Smooth muscle cell (in vitro differentiated cells): Measurements from ENCODE around the gene TCP11. TPM values are rescaled to one million over a fixed set of nuclear protein-coding genes. Genes with fewer than 3 reads are reported as not detected.

Experiments used
- DNase-seq: peaks from one replicate; lab custom pipeline; 2025; ENCODE audit not compliant: unreplicated experiment; lab: John Stamatoyannopoulos, UW
- H2AFZ ChIP-seq: fragments of 200-600 bp; sonication (generic); 2 replicates; pipeline ENCODE4 v1.6.0; 2016; ENCODE audit warnings: antibody characterized with exemption, low read depth, mild to moderate bottlenecking
- H3F3A ChIP-seq: fragments of 200-600 bp; sonication (generic); 2 replicates; pipeline ENCODE4 v1.6.0; 2017; ENCODE audit warnings: antibody characterized with exemption, low read depth
- H3K27ac ChIP-seq: fragments of 200-600 bp; sonication (generic); 2 replicates; pipeline ENCODE4 v1.5.1; 2016; ENCODE audit warnings: low read depth, mild to moderate bottlenecking
- H3K27me3 ChIP-seq: fragments of 200-600 bp; sonication (generic); 2 replicates; pipeline ENCODE4 v1.6.1; 2016; ENCODE audit warnings: low read depth, mild to moderate bottlenecking
- H3K36me3 ChIP-seq: fragments of 200-600 bp; sonication (generic); 2 replicates; pipeline ENCODE4 v1.5.1; 2016; ENCODE audit warnings: low read depth
- H3K4me1 ChIP-seq: fragments of 200-600 bp; sonication (generic); 2 replicates; pipeline ENCODE4 v1.5.1; 2016; ENCODE audit warnings: low read depth
- H3K4me2 ChIP-seq: fragments of 200-600 bp; sonication (generic); 2 replicates; pipeline ENCODE4 v1.6.0; 2016; ENCODE audit warnings: mild to moderate bottlenecking
- H3K4me3 ChIP-seq: fragments of 200-600 bp; sonication (generic); 2 replicates; pipeline ENCODE4 v1.5.1; 2016; ENCODE audit warnings: mild to moderate bottlenecking
- H3K79me2 ChIP-seq: fragments of 200-600 bp; sonication (generic); 2 replicates; pipeline ENCODE4 v1.6.0; 2016; ENCODE audit warnings: low read depth, mild to moderate bottlenecking
- H3K9ac ChIP-seq: fragments of 200-600 bp; sonication (generic); 2 replicates; pipeline ENCODE4 v1.6.0; 2016; ENCODE audit warnings: low read depth
- H3K9me3 ChIP-seq: fragments of 200-600 bp; sonication (generic); replicated peaks from 2 replicates; pipeline ENCODE4 v1.5.1; 2016; ENCODE audit warnings: low read depth
- H4K20me1 ChIP-seq: fragments of 200-600 bp; sonication (generic); 2 replicates; pipeline ENCODE4 v1.6.0; 2016; ENCODE audit warnings: low read depth
- WGBS: methylation state at CpG from one replicate; pipeline ENCODE4 v1.1.7; 2016; ENCODE audit warnings: low lambda C conversion rate; 5-methylcytosine and 5-hydroxymethylcytosine counted together
- polyA plus RNA-seq: library from polyadenylated mRNA; unstranded; fragments of >200 nt; fragmentation: Nextera tagmentation; extraction: Ambion mirVana; gene quantifications from 2 replicates; pipeline ENCODE4 v1.2.1, GENCODE V29; 2016
- total RNA-seq: library from RNA; depleted of rRNA; stranded (reverse); fragments of >200 nt; gene quantifications from 2 replicates; pipeline ENCODE4 v1.2.3, GENCODE V29; 2014
- TF ChIP-seq, protein P1 (sequence below): fragments of 200-600 bp; sonication (generic); IDR thresholded peaks from 2 replicates; pipeline ENCODE4 v1.5.1; 2017; ENCODE audit warnings: borderline replicate concordance, mild to moderate bottlenecking, antibody characterized with exemption; ENCODE audit not compliant: insufficient read depth, poor library complexity, severe bottlenecking

TCP11 gene
- total and polyA plus RNA-seq, 2 experiments from 2014 or later: 0.64 TPM; not detected in 1

DNA sequence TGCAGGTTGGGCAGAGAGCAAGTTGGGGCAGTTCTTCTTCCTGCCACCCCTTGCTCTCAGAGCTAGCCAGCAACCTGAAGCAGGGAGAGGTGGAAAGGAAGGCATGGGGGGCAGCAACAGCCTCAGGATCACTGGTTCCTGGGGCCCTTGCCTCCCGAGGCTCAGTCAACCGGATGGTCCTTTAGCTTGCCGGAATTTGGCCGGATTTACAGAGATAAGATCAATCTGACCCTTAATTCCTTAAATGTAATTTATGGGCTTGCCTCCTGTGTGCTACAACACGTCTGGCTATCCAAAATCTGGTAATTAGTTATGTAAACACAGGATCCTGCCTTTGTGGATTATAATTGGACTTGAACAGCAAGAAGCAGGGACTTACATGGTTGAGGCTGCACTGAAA, 19.5 kb upstream of the TCP11 start:
- H3K4me3 ChIP-seq: no peak overlapping the region
- no peaks in the 10 kb centered on the region for H4K20me1 ChIP-seq
- H3K36me3 ChIP-seq: no peaks in the 10 kb centered on the region
- no peaks in the 10 kb centered on the region for H3K9me3 ChIP-seq
- TF ChIP-seq, protein P1, sequence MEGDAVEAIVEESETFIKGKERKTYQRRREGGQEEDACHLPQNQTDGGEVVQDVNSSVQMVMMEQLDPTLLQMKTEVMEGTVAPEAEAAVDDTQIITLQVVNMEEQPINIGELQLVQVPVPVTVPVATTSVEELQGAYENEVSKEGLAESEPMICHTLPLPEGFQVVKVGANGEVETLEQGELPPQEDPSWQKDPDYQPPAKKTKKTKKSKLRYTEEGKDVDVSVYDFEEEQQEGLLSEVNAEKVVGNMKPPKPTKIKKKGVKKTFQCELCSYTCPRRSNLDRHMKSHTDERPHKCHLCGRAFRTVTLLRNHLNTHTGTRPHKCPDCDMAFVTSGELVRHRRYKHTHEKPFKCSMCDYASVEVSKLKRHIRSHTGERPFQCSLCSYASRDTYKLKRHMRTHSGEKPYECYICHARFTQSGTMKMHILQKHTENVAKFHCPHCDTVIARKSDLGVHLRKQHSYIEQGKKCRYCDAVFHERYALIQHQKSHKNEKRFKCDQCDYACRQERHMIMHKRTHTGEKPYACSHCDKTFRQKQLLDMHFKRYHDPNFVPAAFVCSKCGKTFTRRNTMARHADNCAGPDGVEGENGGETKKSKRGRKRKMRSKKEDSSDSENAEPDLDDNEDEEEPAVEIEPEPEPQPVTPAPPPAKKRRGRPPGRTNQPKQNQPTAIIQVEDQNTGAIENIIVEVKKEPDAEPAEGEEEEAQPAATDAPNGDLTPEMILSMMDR: no peak
- H3K4me1 ChIP-seq: peaks cover 4% of the 10 kb centered on the region
- H3K79me2 ChIP-seq: no peaks in the 10 kb centered on the region
- H3K27me3 ChIP-seq: no peaks in the 10 kb centered on the region
- H3K9ac ChIP-seq: no peak overlapping the region
- no peak for DNase-seq
- H3K4me2 ChIP-seq: no peak overlapping the region
- WGBS: 24% methylated on average over 5 of the region's 5 CpGs
- H3F3A ChIP-seq: no peaks in the 10 kb centered on the region
- no peak overlapping the region for H3K27ac ChIP-seq
- H2AFZ ChIP-seq: no peak overlapping the region

- Histone ChIP-seq H3K36me3 (no peaks in the 10 kb centered on the region), H2AFZ (no peak overlapping the region), H3K27me3 (no peaks in the 10 kb centered on the region)
These were observed 17.4 kb upstream of the TCP11 start for GRCh38 chr6:35158520-35158919.

GRCh38 chr6:35154947-35155346, 13.8 kb upstream of the TCP11 start:
- Histone ChIP-seq H4K20me1 (no peaks in the 10 kb centered on the region), H2AFZ (no peak overlapping the region), H3K79me2 (no peaks in the 10 kb centered on the region), H3F3A (no peaks in the 10 kb centered on the region), H3K36me3 (no peaks in the 10 kb centered on the region), H3K9ac (no peak overlapping the region), H3K27me3 (no peaks in the 10 kb centered on the region), H3K9me3 (no peaks in the 10 kb centered on the region), H3K4me1 (no peaks in the 10 kb centered on the region), H3K27ac (no peak overlapping the region), H3K4me3 (no peak overlapping the region), H3K4me2 (no peak overlapping the region)
- DNase-seq: no peak
- 94% methylated on average over 1 of the region's 1 CpG for WGBS
- TF ChIP-seq, protein P1: no peak

More at GRCh38 chr6:35158520-35158919, 17.4 kb upstream of the TCP11 start:
- no peak overlapping the region for H3K27ac ChIP-seq
- DNase-seq: no peak
- no peaks in the 10 kb centered on the region for H4K20me1 ChIP-seq
- no peak overlapping the region for H3K9ac ChIP-seq
- no peaks in the 10 kb centered on the region for H3K79me2 ChIP-seq
- no peaks in the 10 kb centered on the region for H3K9me3 ChIP-seq
- TF ChIP-seq, protein P1: no peak
- H3K4me1 ChIP-seq: peaks cover 4% of the 10 kb centered on the region
- no peak overlapping the region for H3K4me3 ChIP-seq
- no peaks in the 10 kb centered on the region for H3F3A ChIP-seq
- no peak overlapping the region for H3K4me2 ChIP-seq

DNA sequence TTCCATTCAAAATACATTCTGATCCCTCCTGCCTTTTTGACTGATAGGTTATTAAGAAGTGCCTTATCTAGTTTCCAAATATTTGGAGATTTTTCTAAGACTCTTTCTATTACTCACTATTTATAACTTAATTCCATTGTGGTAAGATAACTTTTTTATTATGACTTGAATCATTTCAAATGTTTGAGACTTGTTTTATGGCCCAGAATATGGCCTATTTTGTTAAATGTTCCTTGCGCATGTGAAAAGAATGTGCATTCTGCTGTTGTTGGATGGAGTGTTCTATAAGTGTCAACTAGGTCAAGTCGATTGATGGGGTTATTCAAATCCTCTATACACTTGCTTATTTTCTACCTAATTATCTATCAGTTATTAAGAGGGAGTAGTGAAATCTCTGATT, 13.1 kb upstream of the TCP11 start:
- H3K4me3 ChIP-seq: no peak overlapping the region
- H3K27ac ChIP-seq: no peak overlapping the region
- no peaks in the 10 kb centered on the region for H3K79me2 ChIP-seq
- DNase-seq: no peak
- H3K36me3 ChIP-seq: no peaks in the 10 kb centered on the region
- no peaks in the 10 kb centered on the region for H3K27me3 ChIP-seq
- no peaks in the 10 kb centered on the region for H3K4me1 ChIP-seq
- TF ChIP-seq, protein P1: no peak
- WGBS: 89% methylated on average over 2 of the region's 2 CpGs
- H3F3A ChIP-seq: no peaks in the 10 kb centered on the region
- H3K9me3 ChIP-seq: no peaks in the 10 kb centered on the region
- no peak overlapping the region for H2AFZ ChIP-seq
- no peak overlapping the region for H3K9ac ChIP-seq
- no peak overlapping the region for H3K4me2 ChIP-seq
- no peaks in the 10 kb centered on the region for H4K20me1 ChIP-seq
